Limb (tissue), 2 donors: ENCODE data around the gene TRIM13.
A peak's percentile ranks its signal among the peaks of the same experiment; 100 is the strongest.
"Not testable (repeated sequence)": the region's sequence is repeated elsewhere in the genome, so short reads cannot be mapped to it uniquely, and the experiment has no call there.

Experiments used
- DNase-seq, 2 donors: peaks; one replicate each; pipeline ENCODE4 v3.0.0-alpha.2; 2016; ENCODE audit errors: extremely low spot score in 2 of 2

TRIM13 gene, protein sequence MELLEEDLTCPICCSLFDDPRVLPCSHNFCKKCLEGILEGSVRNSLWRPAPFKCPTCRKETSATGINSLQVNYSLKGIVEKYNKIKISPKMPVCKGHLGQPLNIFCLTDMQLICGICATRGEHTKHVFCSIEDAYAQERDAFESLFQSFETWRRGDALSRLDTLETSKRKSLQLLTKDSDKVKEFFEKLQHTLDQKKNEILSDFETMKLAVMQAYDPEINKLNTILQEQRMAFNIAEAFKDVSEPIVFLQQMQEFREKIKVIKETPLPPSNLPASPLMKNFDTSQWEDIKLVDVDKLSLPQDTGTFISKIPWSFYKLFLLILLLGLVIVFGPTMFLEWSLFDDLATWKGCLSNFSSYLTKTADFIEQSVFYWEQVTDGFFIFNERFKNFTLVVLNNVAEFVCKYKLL

DNA sequence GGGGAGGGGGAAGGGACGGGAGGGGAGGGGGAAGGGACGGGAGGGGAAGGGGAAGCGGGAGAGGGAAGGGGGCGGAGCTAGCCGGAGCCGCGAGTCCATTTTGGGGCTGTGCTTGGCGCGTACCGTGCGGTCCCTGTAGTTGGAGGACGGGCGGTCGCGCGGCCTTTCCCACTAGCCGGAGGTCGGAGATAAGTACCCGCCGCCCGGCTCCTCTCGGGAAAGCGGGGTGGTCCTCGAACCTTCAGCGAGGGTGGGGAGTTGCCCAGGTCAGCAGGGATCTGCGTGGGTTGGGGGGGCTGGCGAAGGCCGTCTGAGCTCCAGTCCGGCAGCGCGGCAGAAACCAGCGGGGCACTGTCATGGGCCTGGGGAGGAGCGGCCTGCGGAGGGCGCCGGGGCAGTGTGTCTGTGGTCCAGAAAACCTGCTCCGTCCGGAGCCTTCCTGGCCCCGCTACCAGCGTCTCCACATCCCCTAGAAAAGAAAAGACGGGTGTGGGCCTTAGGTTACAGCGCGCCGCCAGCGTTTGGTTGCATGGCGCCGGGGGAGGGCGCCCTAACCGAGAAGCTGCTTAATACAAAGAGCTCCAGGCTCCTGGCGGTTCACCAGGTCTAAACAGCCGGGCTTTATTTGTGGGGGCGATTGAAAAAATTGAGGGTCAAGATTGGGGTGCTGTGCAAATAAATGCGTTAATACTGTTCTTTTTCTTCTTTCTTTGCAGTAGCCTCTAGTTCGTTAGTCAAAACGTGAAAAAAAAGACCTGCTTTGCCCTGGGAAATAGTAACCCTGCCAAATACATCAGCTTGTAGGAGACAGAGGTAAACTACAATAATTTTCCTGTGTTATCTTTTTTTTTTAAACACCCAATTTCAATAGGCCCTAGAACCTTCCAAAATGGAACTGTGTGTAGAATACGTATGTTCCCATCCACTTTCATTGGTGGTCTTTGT lies at the start of gene TRIM13:
Gene TRIM13, plus strand, starts transcription at position 92 of the 945 bp plus-strand sequence. CDS start 14,899 bp downstream, outside the sequence.
- peak; percentile 93 to 94 for DNase-seq

DNA sequence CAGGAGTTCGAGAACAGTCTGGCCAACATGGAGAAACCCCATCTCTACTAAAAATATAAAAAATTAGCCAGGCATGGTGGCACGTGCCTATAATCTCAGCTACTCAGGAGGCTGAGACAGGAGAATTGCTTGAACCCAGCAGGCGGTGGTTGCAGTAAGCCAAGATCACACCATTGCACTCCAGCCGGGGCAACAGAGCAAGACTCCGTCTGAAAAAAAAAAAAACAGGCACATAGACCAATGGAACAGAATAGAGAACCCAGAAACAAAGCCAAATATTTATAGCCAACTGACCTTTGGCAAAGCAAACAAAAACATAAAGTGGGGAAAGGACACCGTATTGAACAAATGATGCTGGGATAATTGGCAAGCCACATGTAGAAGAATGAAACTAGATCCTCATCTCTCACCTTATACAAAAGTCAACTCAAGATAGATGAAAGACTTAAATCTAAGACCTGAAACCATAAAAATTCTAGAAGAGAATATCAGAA lies 48.0 kb upstream of the TRIM13 start:
- not testable (repeated sequence) for DNase-seq

GRCh38 chr13:49951754-49952535 lies 44.9 kb upstream of the TRIM13 start:
- no peak for DNase-seq

GRCh38 chr13:49953560-49953959 lies 43.3 kb upstream of the TRIM13 start:
- no peak for DNase-seq

- no peak for DNase-seq
Observed at GRCh38 chr13:49954674-49955455, 42.0 kb upstream of the TRIM13 start.

DNA sequence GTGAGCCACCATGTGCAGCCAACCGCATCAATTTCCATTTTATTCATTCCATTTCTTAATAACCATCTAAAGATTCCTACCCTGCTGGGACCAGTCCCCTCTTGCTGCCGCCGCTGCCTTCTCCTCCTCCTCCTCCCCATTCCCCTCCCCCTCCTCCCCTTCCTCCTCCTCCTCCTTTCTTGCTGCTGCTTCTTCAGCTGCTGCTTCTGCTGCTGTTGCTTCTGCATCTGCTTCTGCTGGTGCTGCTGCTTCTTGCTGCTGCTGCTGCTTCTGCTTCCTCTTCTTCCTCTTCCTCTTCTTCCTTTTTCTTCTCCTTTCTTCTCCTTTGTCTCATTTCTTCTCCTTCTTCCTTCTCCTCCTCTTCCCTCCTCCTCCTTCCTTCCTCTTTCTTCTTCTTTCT lies 40.7 kb upstream of the TRIM13 start:
- no peak for DNase-seq

DNA sequence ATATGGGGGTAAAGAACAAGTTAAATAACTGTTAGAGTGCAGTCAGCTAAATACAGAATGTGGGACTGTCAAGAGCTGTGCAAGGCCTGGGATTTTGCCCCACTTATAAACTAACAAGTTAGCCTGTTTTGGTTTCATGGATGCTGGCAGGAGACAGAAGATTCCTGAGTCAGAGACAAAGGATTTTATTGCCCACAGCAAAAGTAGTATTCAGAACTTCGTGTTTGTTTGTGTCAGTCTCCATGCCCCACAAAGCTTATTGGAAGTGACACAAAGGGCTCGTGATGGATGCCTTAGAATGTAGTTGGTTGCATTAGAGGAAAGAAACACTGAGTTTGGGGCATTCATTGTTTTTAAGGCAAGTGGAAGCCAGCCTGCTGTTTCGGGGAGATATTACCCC lies 38.5 kb upstream of the TRIM13 start:
- DNase-seq, result no peak

DNA sequence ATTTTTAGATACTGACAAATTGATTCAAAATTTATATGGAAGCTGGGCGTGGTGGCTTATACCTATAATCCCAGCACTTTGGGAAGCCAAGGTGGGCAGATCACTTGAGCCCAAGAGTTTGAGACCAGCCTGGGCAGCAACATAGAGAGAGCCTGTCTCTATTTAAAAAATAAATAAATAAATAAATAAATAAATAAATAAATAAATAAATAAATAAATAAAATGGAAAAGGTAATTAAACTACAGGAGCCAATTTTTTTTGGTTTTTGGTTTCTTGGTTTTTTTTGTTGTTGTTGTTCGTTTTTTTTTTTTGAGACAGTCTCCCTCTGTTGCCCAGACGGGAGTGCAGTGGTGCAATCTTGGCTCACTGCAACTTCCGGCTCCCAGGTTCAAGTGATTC lies 29.4 kb upstream of the TRIM13 start:
- no peak for DNase-seq

DNA sequence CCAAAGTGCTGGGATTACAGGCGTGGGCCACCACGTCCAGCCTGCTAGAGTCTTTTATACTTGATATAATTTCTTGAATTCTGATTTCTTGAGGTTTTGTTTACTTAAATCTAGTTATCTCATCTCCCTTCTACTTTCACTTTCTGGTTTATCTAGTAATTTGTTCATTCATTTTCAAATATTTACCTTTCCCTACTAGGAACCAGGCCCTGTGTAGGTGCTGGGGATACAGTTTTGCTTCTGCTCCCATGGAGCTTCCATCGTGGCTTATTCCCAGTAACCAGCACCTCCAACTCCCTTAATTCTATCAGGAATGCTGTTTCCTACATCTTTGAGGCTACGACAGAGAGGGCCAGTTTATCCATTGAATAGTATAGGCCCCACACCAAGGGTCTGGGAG lies 24.1 kb upstream of the TRIM13 start:
- DNase-seq, result no peak

- no peak for DNase-seq
Observed at GRCh38 chr13:49975826-49976225, 21.0 kb upstream of the TRIM13 start.

GRCh38 chr13:49976314-49977258 lies 20.3 kb upstream of the TRIM13 start:
- peak; percentile 67 to 69 for DNase-seq

- no peak for DNase-seq
Observed at GRCh38 chr13:49977992-49978391, 18.9 kb upstream of the TRIM13 start.

DNA sequence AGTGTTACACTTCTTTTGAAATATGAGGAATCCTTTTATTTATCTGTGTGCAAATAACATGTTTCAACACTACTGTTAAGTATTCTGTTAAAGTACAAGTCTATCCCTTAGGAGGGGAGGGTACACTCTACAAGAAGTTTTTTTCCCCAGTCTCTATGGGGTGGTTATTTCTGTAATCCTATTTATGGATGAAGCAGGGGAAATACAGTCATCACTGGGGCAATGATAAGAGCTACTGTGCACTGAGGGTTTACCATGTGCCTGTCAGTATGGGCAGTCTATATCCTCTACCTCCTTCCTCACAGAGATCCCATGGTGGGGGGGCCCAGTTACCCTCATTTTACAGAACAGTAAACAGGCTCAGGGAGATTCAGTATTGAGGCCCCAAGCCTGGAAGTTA lies 16.6 kb upstream of the TRIM13 start:
- no peak for DNase-seq

GRCh38 chr13:49985129-49985528 lies 11.7 kb upstream of the TRIM13 start:
- DNase-seq, result no peak

- DNase-seq, result no peak
Observed at GRCh38 chr13:49986471-49986870, 10.4 kb upstream of the TRIM13 start.

- not testable (repeated sequence) for DNase-seq
Observed at GRCh38 chr13:49990612-49991011, 6.2 kb upstream of the TRIM13 start.

DNA sequence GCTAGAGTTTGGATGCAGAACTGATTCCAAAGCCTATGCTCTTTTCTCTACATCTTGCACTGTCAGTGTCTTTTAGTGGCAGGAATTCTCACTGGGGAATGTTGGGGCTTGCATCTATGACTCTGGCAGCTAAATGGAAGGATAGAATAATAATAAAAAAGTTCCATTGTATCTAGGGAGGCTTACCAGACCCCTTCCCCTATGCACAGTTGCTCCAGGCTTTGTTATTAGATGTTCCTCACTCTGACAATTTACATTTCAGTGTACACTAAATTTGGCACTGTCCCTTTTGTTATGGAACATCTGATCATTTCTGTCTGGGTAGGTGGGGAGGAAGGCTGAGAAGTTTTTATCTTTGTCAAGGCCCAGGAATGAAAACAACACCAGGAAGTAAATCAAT lies 3.7 kb upstream of the TRIM13 start:
- DNase-seq, result no peak

DNA sequence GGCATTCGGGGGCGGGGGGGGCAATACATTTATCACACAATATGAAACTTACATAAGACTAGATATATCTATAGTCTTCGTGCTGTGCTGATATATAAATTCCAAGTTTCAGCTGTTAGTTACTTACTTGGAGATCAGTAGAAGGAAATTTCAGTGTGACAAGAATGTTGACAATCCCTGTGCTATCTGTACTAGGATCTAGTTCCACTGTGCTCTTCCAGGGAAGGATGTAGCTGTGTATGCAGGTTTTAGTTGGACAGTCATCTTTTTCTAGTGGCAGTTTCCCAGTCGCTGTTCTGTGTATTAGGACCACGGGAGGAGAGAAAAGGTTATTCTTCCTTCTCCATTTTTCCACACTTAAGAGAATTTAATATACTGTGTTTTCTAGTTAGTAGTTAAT lies 3.2 kb upstream of the TRIM13 start:
- DNase-seq, result no peak

DNA sequence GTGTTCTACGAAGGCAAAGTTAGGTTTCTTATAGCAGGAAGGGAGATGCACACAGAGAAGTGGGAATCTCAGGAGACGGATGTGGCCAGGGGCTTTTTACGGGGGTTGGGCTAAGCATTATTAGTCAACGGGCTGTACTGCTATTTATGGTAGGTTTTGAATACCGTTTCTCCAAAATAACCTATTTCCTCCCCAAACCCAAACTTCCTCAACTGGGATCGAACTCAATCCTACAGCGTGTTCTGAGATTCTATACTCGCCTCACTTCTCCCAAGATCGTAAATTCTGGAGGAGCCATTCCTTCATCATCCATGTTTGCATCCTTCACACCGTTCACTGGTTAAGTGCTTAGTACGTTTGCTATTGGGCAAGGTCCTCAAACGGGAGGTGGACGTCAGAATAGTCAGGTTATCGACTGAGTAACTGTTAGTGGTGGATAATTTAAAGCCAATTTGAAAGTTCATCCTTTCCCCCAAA lies 1.2 kb upstream of the TRIM13 start:
- peak in 1 of 2 donors; percentile 51 for DNase-seq
